Esophagus squamous epithelium (tissue), 4 donors: ENCODE measurements around the gene AGBL1.

Experiments used
- CTCF ChIP-seq, 6 experiments: fragments of 450-650 bp in 4 of 6; fragments of 200-600 bp in 2 of 6; sonication (generic) in 2 of 6; IDR thresholded peaks; one replicate each; pipeline ENCODE4 v1.5.1; 2016 to 2019; ENCODE audit warnings: antibody characterized with exemption in 6 of 6, mild to moderate bottlenecking in 4 of 6, moderate library complexity in 4 of 6
- POLR2A ChIP-seq, 4 donors: fragments of 450-650 bp; IDR thresholded peaks; one replicate each; pipeline ENCODE4 v1.6.1; 2017; ENCODE audit warnings: antibody characterized with exemption in 4 of 4, mild to moderate bottlenecking in 4 of 4, moderate library complexity in 3 of 4

- TF ChIP-seq CTCF (IDR thresholded peaks at IDR 0.05), result no peak
- TF ChIP-seq POLR2A (IDR thresholded peaks at IDR 0.05), result no peak
These were observed 584.3 kb downstream of the AGBL1 start for GRCh38 chr15:86663979-86664378.
